OCI-LY1 (cell line): ENCODE data around the gene KCNB1.

Experiments used
- H2AFZ ChIP-seq: fragments of 200-600 bp; sonication (generic), shearing (Covaris generic); 2 replicates; pipeline ENCODE4 v1.6.0; 2014; ENCODE audit warnings: antibody characterized with exemption, mild to moderate bottlenecking, low read length
- H3F3A ChIP-seq: fragments of 200-600 bp; sonication (generic), shearing (Covaris generic); 2 replicates; pipeline ENCODE4 v1.6.0; 2014; ENCODE audit warnings: mild to moderate bottlenecking, antibody characterized with exemption, low read length, moderate library complexity; ENCODE audit not compliant: insufficient read depth
- H3K27ac ChIP-seq: fragments of 200-600 bp; sonication (generic); 2 replicates; pipeline ENCODE4 v1.5.1; 2014; ENCODE audit warnings: low read length, mixed run types, mild to moderate bottlenecking, low read depth; ENCODE audit not compliant: poor library complexity, severe bottlenecking
- H3K27me3 ChIP-seq: fragments of 200-600 bp; sonication (generic); 2 replicates; pipeline ENCODE4 v1.6.0; 2014; ENCODE audit warnings: antibody characterized with exemption, mild to moderate bottlenecking, low read length, moderate library complexity; ENCODE audit not compliant: insufficient read depth
- H3K36me3 ChIP-seq: fragments of 200-600 bp; sonication (generic); 2 replicates; pipeline ENCODE4 v1.6.1; 2014; ENCODE audit warnings: mild to moderate bottlenecking, antibody characterized with exemption, low read length, moderate library complexity, mixed read lengths; ENCODE audit not compliant: insufficient read depth
- H3K4me1 ChIP-seq: fragments of 200-600 bp; sonication (generic); 2 replicates; pipeline ENCODE4 v1.5.1; 2014; ENCODE audit warnings: mild to moderate bottlenecking, low read length, moderate library complexity; ENCODE audit not compliant: insufficient read depth, severe bottlenecking
- H3K4me2 ChIP-seq: fragments of 200-600 bp; sonication (generic), shearing (Covaris generic); 2 replicates; pipeline ENCODE4 v1.6.1; 2014; ENCODE audit warnings: low read length
- H3K4me3 ChIP-seq: fragments of 200-600 bp; sonication (generic); 2 replicates; pipeline ENCODE4 v1.5.1; 2014; ENCODE audit warnings: low read length, low read depth, mild to moderate bottlenecking, mixed read lengths; ENCODE audit not compliant: poor library complexity, severe bottlenecking
- H3K79me2 ChIP-seq: fragments of 200-600 bp; shearing (Covaris generic); 2 replicates; pipeline ENCODE4 v1.6.1; 2016; ENCODE audit warnings: mixed run types, low read length, mixed read lengths; ENCODE audit not compliant: insufficient read depth
- H3K9ac ChIP-seq: fragments of 200-600 bp; sonication (generic), shearing (Covaris generic); 2 replicates; pipeline ENCODE4 v1.6.1; 2014; ENCODE audit warnings: mild to moderate bottlenecking, low read length, mixed read lengths
- H3K9me2 ChIP-seq: fragments of 200-600 bp; sonication (generic), shearing (Covaris generic); 2 replicates; pipeline ENCODE4 v1.6.1; 2014; ENCODE audit warnings: low read depth, mild to moderate bottlenecking, low read length, mixed read lengths
- H3K9me3 ChIP-seq: fragments of 200-600 bp; shearing (Covaris generic); 2 replicates; pipeline ENCODE4 v1.6.1; 2014; ENCODE audit warnings: low read length, mixed read lengths
- H4K20me1 ChIP-seq: fragments of 200-600 bp; sonication (generic), shearing (Covaris generic); 2 replicates; pipeline ENCODE4 v1.6.0; 2016; ENCODE audit warnings: mild to moderate bottlenecking, low read length; ENCODE audit not compliant: insufficient read depth
- CTCF ChIP-seq: fragments of 200-600 bp; sonication (generic), shearing (Covaris generic); IDR thresholded peaks from 2 replicates; pipeline ENCODE4 v1.5.1; 2017; ENCODE audit warnings: mild to moderate bottlenecking, antibody characterized with exemption, low read length, moderate library complexity, mixed read lengths
- EZH2 ChIP-seq: fragments of 200-600 bp; sonication (generic), shearing (Covaris generic); IDR thresholded peaks from 2 replicates; pipeline ENCODE4 v1.8.0; 2017; ENCODE audit warnings: borderline replicate concordance, mixed run types, mild to moderate bottlenecking, antibody characterized with exemption, low read length, moderate library complexity, mixed read lengths

The KCNB1 gene

GRCh38 chr20:49318430-49319207, 163.8 kb downstream of the KCNB1 start:
- Histone ChIP-seq H4K20me1 (no peaks in the 10 kb centered on the region), H3K9me3 (no peaks in the 10 kb centered on the region), H3K36me3 (no peaks in the 10 kb centered on the region), H3K79me2 (no peaks in the 10 kb centered on the region), H3K4me2 (no peak overlapping the region), H3K27me3 (0 out of 2 replicates have a peak, but pooled peaks cover under 1% of the 10 kb centered on the region), H3K4me3 (no peak overlapping the region), H2AFZ (no peak overlapping the region), H3K27ac (no peak overlapping the region), H3K4me1 (peaks cover 3% of the 10 kb centered on the region), H3K9me2 (no peaks in the 10 kb centered on the region), H3K9ac (no peak overlapping the region), H3F3A (no peaks in the 10 kb centered on the region)
- no peak for TF ChIP-seq CTCF
- no peak for TF ChIP-seq EZH2

- Histone ChIP-seq H3K4me2 (no peak overlapping the region), H3K9ac (no peak overlapping the region), H3K4me3 (no peak overlapping the region), H3K9me3 (no peaks in the 10 kb centered on the region), H3K36me3 (no peaks in the 10 kb centered on the region), H3K79me2 (no peaks in the 10 kb centered on the region), H3F3A (no peaks in the 10 kb centered on the region), H3K9me2 (no peaks in the 10 kb centered on the region), H3K27me3 (0 out of 2 replicates have a peak, but pooled peaks cover 6% of the 10 kb centered on the region), H3K4me1 (no peaks in the 10 kb centered on the region), H2AFZ (no peak overlapping the region), H3K27ac (no peak overlapping the region), H4K20me1 (no peaks in the 10 kb centered on the region)
- TF ChIP-seq CTCF (no peak), EZH2 (no peak)
These were observed 164.4 kb downstream of the KCNB1 start for GRCh38 chr20:49318091-49318429.

- H3K79me2 ChIP-seq, result no peaks in the 10 kb centered on the region
These were observed 165.8 kb downstream of the KCNB1 start for GRCh38 chr20:49316704-49317103.

More at GRCh38 chr20:49316704-49317103, 165.8 kb downstream of the KCNB1 start:
- no peak overlapping the region for H3K9ac ChIP-seq
- H3K9me2 ChIP-seq, result no peaks in the 10 kb centered on the region
- H3F3A ChIP-seq, result no peaks in the 10 kb centered on the region
- 0 out of 2 replicates have a peak, but pooled peaks cover 6% of the 10 kb centered on the region for H3K27me3 ChIP-seq
- no peak overlapping the region for H3K27ac ChIP-seq
- no peak overlapping the region for H2AFZ ChIP-seq
- no peaks in the 10 kb centered on the region for H3K9me3 ChIP-seq
- no peaks in the 10 kb centered on the region for H3K4me1 ChIP-seq
- no peaks in the 10 kb centered on the region for H4K20me1 ChIP-seq
- no peaks in the 10 kb centered on the region for H3K36me3 ChIP-seq
- H3K4me2 ChIP-seq, result no peak overlapping the region
- H3K4me3 ChIP-seq, result no peak overlapping the region
- no peak for TF ChIP-seq EZH2
- TF ChIP-seq CTCF, result no peak
